Endometrial microvascular endothelial cells (primary cell): Measurements from ENCODE around the gene GUK1. TPM values are rescaled to one million over a fixed set of nuclear protein-coding genes. Genes with fewer than 3 reads are reported as not detected.

Experiments
- in situ Hi-C: cut with HindIII; loops from 2 replicates; pipeline ENCODE4 v1.10.0; 2017; ENCODE audit warnings: low sequenced_read_pairs, low pct_unique_long_range_greater_than_20kb; ENCODE audit errors: inconsistent ontology term
- total RNA-seq: library from RNA; depleted of rRNA; stranded (reverse); fragments of >200 nt; gene quantifications from one replicate; pipeline ENCODE4 v1.2.3, GENCODE V29; 2015; ENCODE audit errors: inconsistent ontology term

GUK1 gene
- total RNA-seq, 1 donor from 2014 or later, result 265 TPM

GRCh38 chr1:228146417-228147150 lies 6.5 kb downstream of the GUK1 start:
- in situ Hi-C loops, result no loop called here

- in situ Hi-C loops, result no loop called here
These were observed 7.1 kb downstream of the GUK1 start for GRCh38 chr1:228147151-228147693.

DNA sequence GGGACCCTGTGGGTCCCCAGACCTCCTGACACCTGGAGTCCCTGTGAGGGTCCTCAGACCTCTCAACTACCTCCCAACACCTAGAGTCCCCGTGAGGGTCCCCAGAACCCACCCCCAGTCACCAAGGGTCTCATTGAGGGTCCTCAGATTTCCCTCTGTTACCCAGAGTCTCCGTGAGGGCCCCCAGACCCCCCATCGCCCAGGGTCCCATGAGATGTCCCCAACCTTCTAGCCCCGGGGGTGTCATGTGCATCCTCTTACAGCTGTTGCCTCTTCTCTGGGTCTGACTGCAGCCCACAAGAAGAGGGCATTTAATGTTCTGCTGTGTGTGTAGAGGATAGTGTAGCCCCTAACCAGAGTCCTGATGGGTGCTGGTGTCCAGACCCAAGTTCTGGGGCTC lies 7.7 kb downstream of the GUK1 start:
- in situ Hi-C loops, result no loop called here

GRCh38 chr1:228148196-228148861 lies 8.2 kb downstream of the GUK1 start:
- in situ Hi-C loops, result no loop called here

GRCh38 chr1:228148935-228149405 lies 8.9 kb downstream of the GUK1 start:
- in situ Hi-C loops, result no loop called here

- in situ Hi-C loops, result no loop called here
These were observed 9.5 kb downstream of the GUK1 start, which contains the start of gene GJC2 for GRCh38 chr1:228149406-228150119. GJC2 (plus strand) TSS chr1:228149930; CDS start chr1:228157759, 7,829 bp downstream.

GRCh38 chr1:228150120-228150460 lies 10.0 kb downstream of the GUK1 start:
- in situ Hi-C loops, result no loop called here

DNA sequence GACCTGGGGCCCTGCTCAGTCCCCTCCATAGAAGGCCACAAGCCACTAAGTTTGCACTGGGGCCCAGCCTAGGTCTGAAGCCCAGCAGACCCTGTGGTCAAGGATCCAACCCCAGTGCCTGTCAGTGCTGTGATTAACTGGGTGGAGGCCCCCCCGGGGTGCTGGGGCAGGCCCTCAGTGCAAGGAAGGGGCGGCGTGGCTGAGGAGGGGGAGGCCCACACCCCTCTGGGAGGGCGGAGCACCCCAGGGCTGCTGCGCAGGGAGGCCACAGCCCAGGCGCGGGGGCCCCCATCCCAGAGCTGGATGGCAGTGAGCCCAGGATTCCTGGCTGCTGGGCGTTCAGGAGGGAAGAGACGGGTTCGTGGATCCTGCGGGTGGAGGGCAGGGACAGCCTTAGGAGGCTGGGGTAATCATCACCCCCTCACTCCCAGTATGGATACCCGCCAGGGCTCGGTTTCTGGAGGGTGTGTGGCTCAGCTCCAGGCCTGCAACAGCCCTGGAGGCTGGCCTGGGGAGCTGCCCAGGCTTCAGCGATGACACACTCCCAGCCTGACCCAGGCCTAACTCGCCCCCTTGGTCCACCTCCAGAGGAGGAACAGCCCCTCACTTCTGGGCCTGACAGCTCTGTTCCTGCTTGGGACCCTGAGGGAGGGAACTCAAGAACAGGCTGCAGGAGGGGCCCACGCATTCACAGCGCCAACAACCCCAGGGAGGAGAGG lies 10.5 kb downstream of the GUK1 start:
- in situ Hi-C loops, result no loop called here

GRCh38 chr1:228151180-228151925 lies 11.3 kb downstream of the GUK1 start:
- in situ Hi-C loops, result no loop called here

- in situ Hi-C loops, result no loop called here
These were observed 12.2 kb downstream of the GUK1 start for GRCh38 chr1:228152097-228152917.

DNA sequence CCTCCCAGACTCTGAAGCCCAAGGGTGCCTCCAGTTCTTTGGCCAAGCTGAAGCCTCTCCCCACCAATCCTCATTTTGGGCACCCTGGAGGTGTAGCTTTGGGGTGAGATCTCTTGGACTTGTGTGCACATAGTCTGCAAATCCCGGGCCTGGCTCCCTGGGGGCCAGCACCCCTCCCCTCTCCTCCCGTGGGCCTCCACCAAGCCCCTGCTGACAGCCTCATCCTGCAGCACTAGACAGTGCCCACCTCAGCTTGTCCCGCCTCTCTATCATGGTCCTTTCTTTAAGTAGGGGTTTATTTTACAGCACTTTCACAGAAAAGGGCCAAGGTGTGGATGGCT lies 12.8 kb downstream of the GUK1 start:
- in situ Hi-C loops, result no loop called here

DNA sequence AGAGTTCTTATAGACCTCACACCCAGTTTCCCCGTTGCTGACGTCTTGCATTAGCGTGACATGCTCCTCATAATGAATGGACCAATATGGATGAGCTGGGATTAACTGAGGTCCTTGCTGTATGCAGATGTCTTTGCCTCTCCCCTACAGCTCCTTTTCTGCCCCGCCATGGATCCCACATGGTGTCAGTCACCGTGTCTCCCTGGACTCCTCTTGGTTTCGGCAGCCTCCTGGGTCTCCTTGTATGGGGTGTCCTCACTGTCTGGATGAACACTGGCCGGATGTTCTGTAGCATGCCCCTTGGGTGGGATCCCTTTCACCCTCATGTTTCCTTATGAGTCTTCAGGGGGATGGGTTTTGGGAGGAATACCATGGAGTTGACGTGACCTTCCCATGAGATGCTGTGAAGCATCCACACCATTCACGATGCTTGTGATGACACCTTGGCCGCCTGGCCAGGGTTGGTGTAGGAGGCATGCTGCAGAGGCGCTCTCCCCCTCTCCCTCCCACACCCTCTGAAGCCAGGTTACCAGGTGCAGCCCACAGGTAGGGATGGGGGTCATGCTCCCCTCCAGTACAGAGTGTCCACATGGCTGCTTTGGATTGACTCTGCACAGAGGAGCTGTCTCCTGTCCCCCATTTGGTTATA lies 14.1 kb downstream of the GUK1 start:
- in situ Hi-C loops, result no loop called here

DNA sequence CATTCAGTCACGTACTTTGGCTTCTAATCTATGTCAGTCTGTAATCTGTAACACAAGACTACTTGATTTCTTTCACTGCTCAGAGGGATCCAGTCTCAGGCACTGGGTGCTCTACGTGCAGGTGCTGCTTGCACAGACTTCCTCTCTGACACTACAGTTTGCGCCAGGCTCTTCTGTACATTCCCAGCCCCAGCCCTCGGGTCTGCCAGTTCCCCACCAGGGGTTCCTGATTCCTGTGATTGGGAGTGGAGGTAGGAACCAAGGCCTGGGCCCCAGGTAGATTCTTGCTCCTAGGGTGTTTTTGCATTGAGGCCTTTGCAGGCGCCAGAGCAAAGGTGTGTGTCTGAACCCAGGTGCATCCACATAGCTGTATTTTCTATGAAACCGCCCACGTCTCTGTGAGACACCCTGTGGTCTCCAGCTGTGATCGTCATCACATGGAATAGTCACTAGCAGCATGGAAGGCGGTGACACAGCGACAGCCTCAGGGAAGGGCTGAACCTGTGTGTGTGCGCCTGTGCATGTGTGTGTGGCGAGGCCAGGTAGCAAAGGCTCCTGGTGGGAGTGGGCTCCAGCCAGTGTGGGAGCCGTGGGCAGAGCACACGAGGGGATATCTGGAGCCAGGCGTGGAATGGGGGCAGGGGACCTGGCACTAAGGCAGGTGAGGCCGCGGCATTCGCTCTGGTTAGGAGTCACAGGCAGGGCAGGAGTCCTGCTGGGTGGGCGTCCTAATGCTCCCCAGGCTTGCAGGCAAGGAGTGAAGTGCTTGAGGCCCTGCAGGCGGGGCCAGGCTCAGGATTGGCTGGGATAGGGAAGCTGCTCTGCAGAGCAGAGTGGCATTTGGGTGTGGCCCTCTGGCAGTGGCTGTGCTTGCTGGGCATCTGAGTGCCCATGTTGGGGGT lies 14.8 kb downstream of the GUK1 start:
- in situ Hi-C loops, result no loop called here

DNA sequence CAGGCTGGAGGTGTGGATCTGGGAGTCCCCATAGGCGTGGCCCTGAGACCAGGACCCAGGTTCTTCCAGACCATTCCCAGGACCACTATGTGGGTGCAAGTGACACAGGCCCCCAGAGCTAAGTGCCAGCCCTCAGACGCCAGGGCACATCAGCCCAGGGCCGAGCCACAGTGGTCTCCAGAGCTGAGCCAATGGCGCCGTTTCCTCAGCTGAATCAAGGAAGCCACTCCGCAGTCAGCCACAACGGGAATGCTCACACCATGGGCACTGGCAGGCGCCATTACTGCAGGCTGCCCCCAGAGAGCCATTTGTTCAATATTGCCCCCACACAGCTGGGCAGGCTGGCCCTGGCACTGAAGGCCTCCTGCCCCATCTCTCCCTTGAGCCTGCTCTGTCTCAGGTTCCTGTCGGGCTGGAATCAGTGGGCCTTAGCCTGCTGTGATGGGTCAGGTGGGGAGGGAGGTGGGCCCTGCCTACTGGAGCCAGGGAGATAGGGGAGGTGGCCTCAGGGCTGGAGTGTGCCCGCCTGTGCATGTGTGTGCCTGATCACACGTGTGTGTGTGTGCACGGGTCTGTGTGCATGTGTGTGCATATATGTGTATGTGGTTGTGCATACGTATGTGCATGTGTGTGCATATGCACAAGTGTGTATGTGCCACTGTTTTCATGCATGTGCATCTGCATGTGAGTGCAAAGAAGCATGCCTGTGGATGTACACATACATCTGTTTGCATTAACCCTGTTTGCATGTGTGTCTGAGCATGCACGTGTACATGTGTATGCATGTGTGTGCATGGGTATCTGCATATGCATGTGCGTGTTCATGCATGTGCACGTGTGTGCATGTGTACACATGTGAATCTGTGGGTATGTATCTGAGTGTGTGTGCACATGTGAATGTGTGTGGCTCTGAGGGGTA lies 15.8 kb downstream of the GUK1 start:
- in situ Hi-C loops, result no loop called here

DNA sequence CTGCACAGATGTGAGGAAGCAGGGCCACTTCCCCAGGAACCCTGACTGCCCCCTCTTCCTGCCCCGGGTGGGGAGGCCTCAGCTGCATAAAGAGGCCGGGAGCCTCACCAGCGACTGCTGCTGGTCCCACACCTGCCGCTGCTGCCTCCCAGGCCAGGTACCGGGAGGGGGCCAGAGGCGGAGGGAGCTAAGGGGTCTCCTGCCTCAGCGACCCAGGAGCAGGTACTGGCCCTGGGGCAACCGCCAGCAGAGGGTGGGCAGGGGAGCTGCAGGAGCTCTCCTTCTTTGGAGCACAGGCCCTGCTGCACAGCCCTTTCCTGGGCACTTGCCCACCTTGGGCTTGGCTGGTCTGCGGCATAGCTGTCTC lies 16.4 kb downstream of the GUK1 start:
- in situ Hi-C loops, result no loop called here
